Activated CD4-positive, alpha-beta T cell treated with anti-CD3 and anti-CD28 coated beads, Interleukin-2, amount 10 ng/mL, durations not matched to agents 7 days and 5 days (primary cell): ENCODE data around the gene RYR3. TPM values are rescaled to one million over a fixed set of nuclear protein-coding genes. Genes with fewer than 3 reads are reported as not detected.

Experiments used
- CTCF ChIA-PET: fragments of 350-600 bp; sonication (Branson Sonifier 250); formaldehyde crosslinking; loops from one replicate; lab custom pipeline; 2021; ENCODE audit warnings: antibody characterized with exemption; lab: Charles Lee
- POLR2A ChIA-PET: fragments of 350-600 bp; sonication (Branson Sonifier 250); formaldehyde crosslinking; loops from one replicate; lab custom pipeline; 2021; ENCODE audit warnings: antibody characterized with exemption; lab: Charles Lee
- DNase-seq: peaks from one replicate; pipeline ENCODE4 v3.0.0-alpha.2; 2020
- H3K27ac Mint-ChIP-seq: one replicate; pipeline ENCODE4 v1.8.0; 2021; ENCODE audit warnings: mild to moderate bottlenecking, moderate library complexity, mixed read lengths
- H3K27me3 Mint-ChIP-seq: one replicate; pipeline ENCODE4 v1.8.0; 2021; ENCODE audit warnings: mixed read lengths
- H3K36me3 Mint-ChIP-seq: one replicate; pipeline ENCODE4 v1.8.0; 2021; ENCODE audit warnings: low read depth, mixed read lengths
- H3K4me1 Mint-ChIP-seq: one replicate; pipeline ENCODE4 v1.8.0; 2021; ENCODE audit warnings: mixed read lengths
- H3K4me3 Mint-ChIP-seq: one replicate; pipeline ENCODE4 v1.8.0; 2021; ENCODE audit warnings: mild to moderate bottlenecking, moderate library complexity, mixed read lengths
- H3K9me3 Mint-ChIP-seq: one replicate; pipeline ENCODE4 v1.8.0; 2021; ENCODE audit warnings: mixed read lengths
- total RNA-seq, 2 experiments: library from RNA; stranded (reverse); gene quantifications; one replicate each; pipeline ENCODE4 v1.2.3, GENCODE V29; 2021

The RYR3 gene
- total RNA-seq, 2 experiments from 2014 or later, result not detected

DNA sequence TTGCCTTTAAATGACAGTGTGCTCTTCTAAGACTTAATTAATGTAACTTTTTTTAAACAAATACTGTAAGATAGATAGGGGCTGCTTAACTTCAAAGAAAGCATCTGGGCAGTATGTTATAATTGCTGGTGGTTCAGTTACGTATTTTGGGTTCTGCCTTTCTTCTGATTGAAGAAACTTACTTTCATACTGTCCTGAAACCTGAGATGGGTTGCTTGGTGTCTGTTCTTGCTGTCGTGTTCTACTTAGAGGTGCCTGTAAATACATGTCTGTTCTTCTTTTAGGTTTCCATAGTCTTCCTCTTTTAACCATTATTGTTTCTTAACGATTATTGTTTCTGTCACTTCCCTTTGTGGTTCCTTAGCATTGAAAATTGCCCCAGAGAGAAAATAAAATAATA is 359.8 kb downstream of the RYR3 start:
- Mint-ChIP-seq H3K27ac (no peak overlapping the region), H3K27me3 (peaks cover 23% of the 10 kb centered on the region), H3K9me3 (no peaks in the 10 kb centered on the region), H3K36me3 (no peaks in the 10 kb centered on the region), H3K4me3 (no peak overlapping the region), H3K4me1 (no peaks in the 10 kb centered on the region)
- ChIA-PET CTCF (no interaction called here), POLR2A (no interaction called here)
- DNase-seq, result no peak

DNA sequence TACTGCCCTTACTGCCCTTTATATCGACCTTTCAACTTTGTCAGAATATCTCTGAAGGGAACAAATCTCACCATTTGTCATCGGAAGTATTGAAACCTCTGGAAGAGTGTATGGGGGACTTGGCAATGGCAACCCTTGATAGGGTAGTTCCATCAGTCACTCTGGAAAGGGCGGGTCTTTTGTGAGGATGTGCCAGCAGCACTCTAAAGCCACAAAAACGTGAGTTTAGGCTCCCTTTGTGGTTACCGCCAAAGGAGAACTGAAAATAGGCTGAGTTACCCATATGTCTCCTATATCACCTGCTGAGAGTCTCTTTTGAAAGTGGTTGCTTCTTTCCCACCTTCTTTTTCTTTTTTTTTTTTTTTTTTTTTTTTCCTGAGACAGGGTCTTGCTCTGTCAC is 360.7 kb downstream of the RYR3 start:
- H3K4me1 Mint-ChIP-seq, result no peaks in the 10 kb centered on the region
- ChIA-PET CTCF (no interaction called here), POLR2A (no interaction called here)
- H3K36me3 Mint-ChIP-seq, result no peaks in the 10 kb centered on the region
- H3K27ac Mint-ChIP-seq, result no peak overlapping the region
- H3K27me3 Mint-ChIP-seq, result peaks cover 23% of the 10 kb centered on the region
- no peak for DNase-seq
- H3K9me3 Mint-ChIP-seq, result no peaks in the 10 kb centered on the region
- no peak overlapping the region for H3K4me3 Mint-ChIP-seq

DNA sequence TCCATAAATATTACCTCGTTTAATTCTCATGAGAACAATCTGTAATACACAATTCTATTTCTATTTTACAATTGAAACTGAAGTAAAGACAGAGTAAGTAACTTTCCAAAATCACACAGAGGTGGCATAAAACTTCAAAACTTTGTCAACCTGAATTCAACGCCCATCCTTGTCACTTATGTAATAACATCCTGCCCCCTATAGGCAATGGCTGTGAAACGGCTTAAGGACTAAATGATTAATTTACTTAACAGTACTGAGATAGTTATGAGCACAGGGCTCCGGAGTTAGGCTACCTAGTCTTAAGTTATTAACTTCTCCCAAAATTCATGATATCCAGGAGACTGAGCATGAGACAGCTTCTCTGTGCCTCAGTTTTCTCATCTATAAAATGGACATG is 364.5 kb downstream of the RYR3 start:
- Mint-ChIP-seq H3K27me3 (peaks cover 16% of the 10 kb centered on the region), H3K27ac (no peak overlapping the region), H3K4me1 (no peaks in the 10 kb centered on the region), H3K36me3 (no peaks in the 10 kb centered on the region), H3K9me3 (no peaks in the 10 kb centered on the region), H3K4me3 (no peak overlapping the region)
- CTCF ChIA-PET, result no interaction called here
- POLR2A ChIA-PET, result no interaction called here
- DNase-seq, result no peak

DNA sequence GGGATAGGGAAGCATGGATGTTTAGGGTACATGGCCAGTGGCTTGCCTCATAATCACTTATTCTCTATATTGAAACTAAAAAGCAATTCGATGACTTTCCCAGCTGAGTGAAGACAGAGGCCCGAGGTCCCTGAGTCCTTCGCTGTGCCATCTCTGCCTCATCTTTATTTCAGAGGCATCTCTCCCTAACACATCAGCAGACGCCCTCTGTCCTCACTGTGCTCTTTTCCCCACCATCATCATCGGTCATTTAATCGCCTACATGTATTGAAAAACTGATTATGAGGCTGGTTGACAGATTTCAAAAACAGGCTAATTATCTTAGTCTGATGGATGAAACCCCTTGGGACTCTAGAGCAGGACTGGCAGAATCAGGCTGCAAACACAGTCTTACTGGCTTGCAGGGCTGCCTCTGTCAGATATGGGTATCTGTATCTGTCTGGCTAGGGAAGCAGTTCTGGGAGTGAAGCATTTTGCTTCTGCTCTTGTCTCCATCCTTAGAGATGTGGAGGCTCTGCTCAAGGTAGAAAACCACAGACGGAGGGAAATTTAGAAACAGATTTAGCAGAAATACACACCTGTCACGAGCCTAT is 366.6 kb downstream of the RYR3 start:
- Mint-ChIP-seq H3K4me3 (no peak overlapping the region), H3K36me3 (no peaks in the 10 kb centered on the region), H3K9me3 (no peaks in the 10 kb centered on the region), H3K4me1 (no peaks in the 10 kb centered on the region), H3K27me3 (peaks cover 5% of the 10 kb centered on the region), H3K27ac (no peak overlapping the region)
- POLR2A ChIA-PET, result no interaction called here
- CTCF ChIA-PET, result no interaction called here
- no peak for DNase-seq

DNA sequence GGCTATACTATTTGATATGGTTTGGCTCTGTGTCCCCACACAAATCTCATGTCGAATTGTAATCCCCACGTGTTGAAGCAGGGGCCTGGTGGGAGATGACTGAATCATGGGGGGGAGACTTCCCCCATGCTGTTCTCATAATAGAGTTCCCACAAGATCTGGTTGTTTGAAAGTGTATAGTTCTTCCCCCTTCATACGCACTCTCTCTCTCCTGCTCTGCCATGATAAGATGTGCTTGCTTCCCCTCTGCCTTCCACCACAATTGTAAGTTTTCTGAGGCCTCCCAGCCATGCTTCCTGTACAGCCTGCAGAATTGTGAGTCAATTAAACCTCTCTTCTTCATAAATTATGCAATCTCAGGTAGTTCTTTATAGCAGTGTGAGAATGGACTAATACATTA is 367.4 kb downstream of the RYR3 start:
- no peak overlapping the region for H3K4me3 Mint-ChIP-seq
- no peaks in the 10 kb centered on the region for H3K36me3 Mint-ChIP-seq
- DNase-seq, result no peak
- peaks cover 2% of the 10 kb centered on the region for H3K27me3 Mint-ChIP-seq
- ChIA-PET CTCF (no interaction called here), POLR2A (no interaction called here)
- no peaks in the 10 kb centered on the region for H3K4me1 Mint-ChIP-seq
- H3K9me3 Mint-ChIP-seq, result no peaks in the 10 kb centered on the region
- H3K27ac Mint-ChIP-seq, result no peak overlapping the region

DNA sequence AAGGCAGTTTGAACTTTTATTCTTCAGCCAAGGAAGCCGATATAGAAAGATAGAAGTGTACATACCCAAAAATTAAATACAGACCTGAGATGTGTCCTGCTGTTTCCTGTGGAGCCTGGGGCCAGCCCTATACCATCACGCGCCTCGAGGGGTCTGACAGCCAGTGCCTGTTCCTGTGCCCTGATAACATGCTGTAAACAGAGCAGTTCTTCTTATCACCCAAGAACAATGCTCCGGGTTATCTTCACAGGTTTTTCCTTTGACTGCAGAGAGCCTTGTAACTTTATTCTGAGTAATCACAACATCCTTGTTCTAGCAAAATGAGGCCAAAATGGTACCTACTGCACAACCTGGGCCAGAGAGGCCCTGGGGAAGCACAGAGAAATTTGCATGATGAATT is 367.8 kb downstream of the RYR3 start:
- no peak overlapping the region for H3K27ac Mint-ChIP-seq

DNA sequence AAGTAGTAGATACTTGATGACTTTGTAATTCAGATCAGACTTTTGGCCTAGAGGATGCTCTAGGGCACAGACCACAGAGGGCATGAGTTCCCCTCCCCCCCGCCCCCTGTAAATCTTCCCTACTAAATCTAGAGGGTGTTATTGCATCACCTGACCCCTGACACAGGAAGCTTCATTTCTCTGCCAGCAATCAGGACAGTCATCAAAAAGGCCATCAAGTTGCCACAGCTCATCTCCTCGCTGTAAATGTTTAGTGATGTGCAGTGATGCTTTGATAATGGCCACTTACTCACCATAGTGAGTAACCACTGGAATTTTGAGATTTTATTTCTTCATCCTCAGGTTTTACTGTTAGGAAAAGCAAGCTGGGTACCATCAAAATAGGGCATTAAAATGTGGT is 368.3 kb downstream of the RYR3 start:
- CTCF ChIA-PET, result no interaction called here
- no peaks in the 10 kb centered on the region for H3K36me3 Mint-ChIP-seq
- H3K9me3 Mint-ChIP-seq, result no peaks in the 10 kb centered on the region
- H3K4me1 Mint-ChIP-seq, result no peaks in the 10 kb centered on the region
- H3K27me3 Mint-ChIP-seq, result peaks cover 2% of the 10 kb centered on the region
- no peak for DNase-seq
- H3K4me3 Mint-ChIP-seq, result no peak overlapping the region
- POLR2A ChIA-PET, result no interaction called here
- H3K27ac Mint-ChIP-seq, result no peak overlapping the region

More for the DNA sequence above, 367.8 kb downstream of the RYR3 start:
- H3K4me3 Mint-ChIP-seq, result no peak overlapping the region
- peaks cover 2% of the 10 kb centered on the region for H3K27me3 Mint-ChIP-seq
- ChIA-PET CTCF (no interaction called here), POLR2A (no interaction called here)
- H3K36me3 Mint-ChIP-seq, result no peaks in the 10 kb centered on the region
- no peaks in the 10 kb centered on the region for H3K4me1 Mint-ChIP-seq
- no peaks in the 10 kb centered on the region for H3K9me3 Mint-ChIP-seq
- DNase-seq, result no peak

DNA sequence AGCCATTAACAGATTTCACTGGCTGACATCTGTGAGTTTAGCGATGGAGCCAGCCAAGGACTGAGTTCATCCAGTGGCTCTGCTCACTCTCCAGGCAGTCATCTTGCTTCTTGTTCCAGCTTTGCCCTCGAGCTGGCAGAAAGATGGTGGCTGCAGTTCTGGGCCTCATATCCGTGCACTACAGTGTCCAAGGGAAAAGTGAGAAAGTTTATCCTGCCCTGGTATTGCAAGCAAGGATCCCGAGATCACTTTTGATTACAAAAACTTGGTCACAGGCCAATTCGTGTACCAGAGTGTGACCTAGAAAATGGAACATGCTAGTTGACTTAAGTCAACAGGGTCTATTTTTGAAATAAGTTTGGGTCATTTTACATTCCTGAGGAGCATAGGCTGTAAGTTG is 369.6 kb downstream of the RYR3 start:
- ChIA-PET CTCF (interaction anchor here (1.5 kb wide), 1 partner anchor 9 kb away, joined by 3 read pairs; no protein-coding TSS in a partner anchor), POLR2A (no interaction called here)
- DNase-seq, result no peak
- H3K4me3 Mint-ChIP-seq, result no peak overlapping the region
- H3K4me1 Mint-ChIP-seq, result no peaks in the 10 kb centered on the region
- no peak overlapping the region for H3K27ac Mint-ChIP-seq
- no peaks in the 10 kb centered on the region for H3K9me3 Mint-ChIP-seq
- no peaks in the 10 kb centered on the region for H3K36me3 Mint-ChIP-seq
- no peaks in the 10 kb centered on the region for H3K27me3 Mint-ChIP-seq

DNA sequence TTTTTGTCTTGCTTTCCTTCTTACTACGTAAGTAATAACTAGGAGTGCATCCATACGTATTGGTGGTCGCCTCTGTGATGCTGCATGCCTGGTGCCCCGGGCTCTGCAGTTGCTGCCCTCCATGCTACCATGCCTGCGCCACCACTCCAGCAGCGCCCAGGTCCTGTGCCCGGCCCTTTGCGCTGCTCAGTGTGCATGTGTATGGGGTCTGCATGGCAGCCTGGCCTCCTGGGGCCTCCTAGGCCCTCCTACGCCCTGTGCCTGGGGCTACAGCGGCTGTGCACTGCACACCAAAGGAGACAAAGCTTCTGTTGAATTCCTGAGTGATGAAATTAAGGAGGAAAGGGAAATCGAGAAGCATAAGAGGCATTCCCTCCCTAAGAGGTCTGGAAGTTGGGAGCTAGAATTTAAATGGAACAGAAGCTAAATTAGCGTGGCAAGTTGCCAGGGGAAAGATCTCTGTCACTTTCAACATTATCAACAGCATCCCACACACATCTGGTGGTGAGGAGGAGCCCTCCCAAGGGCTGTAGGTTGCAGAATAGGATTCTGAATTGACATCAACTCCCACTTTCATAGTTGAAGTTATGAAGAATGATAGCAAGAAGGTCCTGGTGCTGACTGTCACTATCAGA is 382.5 kb downstream of the RYR3 start:
- no peak overlapping the region for H3K27ac Mint-ChIP-seq
- CTCF ChIA-PET, result interaction anchor here (0.6 kb wide), 1 partner anchor 1015 kb away, joined by 3 read pairs; no protein-coding TSS in a partner anchor
- H3K4me1 Mint-ChIP-seq, result no peaks in the 10 kb centered on the region
- no peak overlapping the region for H3K4me3 Mint-ChIP-seq
- no peak for DNase-seq
- POLR2A ChIA-PET, result no interaction called here
- H3K36me3 Mint-ChIP-seq, result no peaks in the 10 kb centered on the region
- no peaks in the 10 kb centered on the region for H3K9me3 Mint-ChIP-seq
- no peaks in the 10 kb centered on the region for H3K27me3 Mint-ChIP-seq

DNA sequence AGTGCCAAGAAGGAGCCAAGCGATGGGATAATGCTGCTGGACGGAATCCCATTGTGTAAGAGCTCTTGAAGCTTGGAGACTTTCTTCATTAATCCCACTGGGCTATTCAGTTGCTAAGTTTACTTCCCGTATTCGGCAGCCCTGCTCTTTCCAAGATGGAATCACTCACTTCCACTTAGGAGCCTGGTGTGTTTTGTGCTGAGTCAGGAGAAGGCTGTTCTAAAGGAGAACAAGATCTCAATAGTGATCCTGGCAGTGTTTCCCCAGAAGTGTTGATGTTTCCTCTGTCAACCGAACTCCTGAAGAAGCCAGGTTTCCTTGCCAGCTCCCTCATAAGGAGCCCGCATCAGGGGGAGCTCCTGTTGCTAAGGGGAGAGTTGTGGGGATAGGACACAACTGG is 387.4 kb downstream of the RYR3 start:
- POLR2A ChIA-PET, result no interaction called here
- Mint-ChIP-seq H3K4me1 (no peaks in the 10 kb centered on the region), H3K27ac (no peak overlapping the region), H3K4me3 (no peak overlapping the region), H3K9me3 (no peaks in the 10 kb centered on the region), H3K36me3 (no peaks in the 10 kb centered on the region), H3K27me3 (no peaks in the 10 kb centered on the region)
- DNase-seq, result no peak
- CTCF ChIA-PET, result interaction anchor here (0.7 kb wide), 1 partner anchor 976 kb away, joined by 3 read pairs; no protein-coding TSS in a partner anchor

DNA sequence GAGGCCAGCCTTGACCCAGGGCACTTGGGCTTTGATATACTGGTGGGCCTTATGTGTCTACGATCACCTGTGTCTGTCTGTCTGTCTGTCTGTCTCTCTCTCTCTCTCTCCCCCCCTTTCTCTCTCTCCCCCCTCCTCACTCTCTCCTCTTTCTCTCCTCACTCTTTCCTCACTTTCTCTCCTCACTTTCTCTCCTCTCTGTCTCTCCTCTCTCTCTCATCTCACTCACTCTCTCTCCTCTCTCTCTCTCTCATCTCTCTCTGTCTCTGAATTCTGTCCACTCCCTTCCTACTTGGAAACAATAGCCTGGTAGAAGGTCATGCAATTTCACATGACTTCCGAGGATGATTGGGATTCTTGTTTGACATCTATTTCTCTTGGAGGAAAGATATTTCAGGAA is 388.4 kb downstream of the RYR3 start:
- H3K4me3 Mint-ChIP-seq, result no peak overlapping the region
- H3K36me3 Mint-ChIP-seq, result no peaks in the 10 kb centered on the region
- H3K27ac Mint-ChIP-seq, result no peak overlapping the region
- ChIA-PET CTCF (interaction anchor here (0.5 kb wide), 1 partner anchor 1219 kb away, joined by 4 read pairs; no protein-coding TSS in a partner anchor), POLR2A (no interaction called here)
- H3K9me3 Mint-ChIP-seq, result no peaks in the 10 kb centered on the region
- H3K27me3 Mint-ChIP-seq, result no peaks in the 10 kb centered on the region
- no peak for DNase-seq
- no peaks in the 10 kb centered on the region for H3K4me1 Mint-ChIP-seq

DNA sequence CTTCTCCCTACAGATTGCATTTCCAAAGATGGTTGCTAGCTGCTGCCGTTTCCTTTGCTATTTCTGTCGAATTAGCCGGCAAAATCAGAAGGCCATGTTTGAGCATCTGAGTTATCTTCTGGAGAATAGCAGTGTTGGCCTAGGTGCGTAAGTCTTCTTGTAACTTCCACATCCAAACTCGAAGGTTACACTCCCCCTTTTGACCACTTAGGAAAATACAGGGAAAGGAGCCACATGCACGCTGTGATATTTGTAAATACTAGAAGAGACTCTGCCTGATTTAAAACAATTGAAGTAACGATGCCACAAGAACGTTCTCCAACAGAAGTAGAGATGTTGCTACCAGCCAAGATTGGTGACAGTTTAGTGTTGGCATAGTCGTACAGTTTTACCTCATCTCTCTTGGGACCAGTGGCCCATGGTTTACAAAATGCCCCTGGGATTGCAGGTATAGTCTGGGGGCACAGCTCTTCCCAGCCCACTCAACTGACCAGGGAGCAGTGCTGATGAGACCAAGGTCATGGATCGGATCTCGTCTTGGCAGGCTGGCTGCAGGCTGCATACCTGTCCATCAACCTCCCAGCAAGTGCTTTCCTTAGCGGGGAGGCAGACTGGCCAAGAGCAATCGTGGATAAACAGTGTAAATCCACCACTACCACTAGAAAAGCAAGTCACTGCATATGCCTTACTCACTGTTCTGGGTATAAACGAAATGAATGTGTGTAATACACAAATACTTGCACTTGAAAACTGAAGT is 389.1 kb downstream of the RYR3 start:
- H3K27me3 Mint-ChIP-seq, result no peaks in the 10 kb centered on the region
- ChIA-PET POLR2A (no interaction called here), CTCF (interaction anchor here (0.5 to 1.3 kb wide), 6 partner anchors 9 to 1218 kb away, joined by 3 to 5 read pairs (median 4); no protein-coding TSS in a partner anchor)
- DNase-seq, result no peak
- no peaks in the 10 kb centered on the region for H3K9me3 Mint-ChIP-seq
- no peak overlapping the region for H3K27ac Mint-ChIP-seq
- H3K36me3 Mint-ChIP-seq, result no peaks in the 10 kb centered on the region
- no peak overlapping the region for H3K4me3 Mint-ChIP-seq
- H3K4me1 Mint-ChIP-seq, result no peaks in the 10 kb centered on the region

DNA sequence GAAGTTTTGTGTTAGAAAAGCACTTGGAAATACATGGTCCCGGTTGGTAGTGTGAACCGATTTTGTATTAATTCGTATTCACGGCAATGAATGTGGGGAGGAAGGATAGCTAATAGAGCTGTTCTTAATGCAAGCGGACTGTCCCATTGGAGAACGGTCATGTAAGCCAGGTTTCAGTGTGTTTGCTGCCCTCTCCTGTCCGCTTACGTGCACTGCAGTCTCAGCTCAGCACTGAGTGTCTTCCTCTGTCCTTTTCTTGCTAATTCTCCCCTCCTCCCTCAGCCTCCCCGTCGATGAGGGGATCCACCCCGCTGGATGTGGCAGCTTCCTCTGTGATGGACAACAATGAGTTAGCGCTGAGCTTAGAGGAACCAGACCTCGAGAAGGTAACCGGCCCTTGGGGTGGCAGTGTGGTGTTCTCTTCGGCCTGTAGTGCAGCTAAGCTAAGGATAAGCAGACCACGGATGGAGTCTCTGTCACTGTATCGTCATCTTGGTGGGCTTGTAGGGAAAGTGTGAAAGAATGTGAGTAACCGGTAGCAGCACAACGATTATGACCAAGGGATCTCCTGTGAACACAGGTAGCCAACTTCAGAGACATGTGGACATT is 390.0 kb downstream of the RYR3 start:
- no peaks in the 10 kb centered on the region for H3K36me3 Mint-ChIP-seq
- H3K27ac Mint-ChIP-seq, result no peak overlapping the region
- ChIA-PET CTCF (interaction anchor here (0.8 to 1.3 kb wide), 6 partner anchors 8 to 614 kb away, joined by 3 to 5 read pairs (median 3); no protein-coding TSS in a partner anchor), POLR2A (no interaction called here)
- H3K27me3 Mint-ChIP-seq, result no peaks in the 10 kb centered on the region
- no peaks in the 10 kb centered on the region for H3K9me3 Mint-ChIP-seq
- no peak overlapping the region for H3K4me3 Mint-ChIP-seq
- no peaks in the 10 kb centered on the region for H3K4me1 Mint-ChIP-seq
- DNase-seq, result peak; percentile 57
